ENCODE results near the gene WBP1L. TPM values are rescaled to one million over a fixed set of nuclear protein-coding genes. Genes with fewer than 3 reads are reported as not detected.

The WBP1L gene
- polyA plus RNA-seq, 5 donors: 37.6 to 46.4 (median 40.9) TPM

DNA sequence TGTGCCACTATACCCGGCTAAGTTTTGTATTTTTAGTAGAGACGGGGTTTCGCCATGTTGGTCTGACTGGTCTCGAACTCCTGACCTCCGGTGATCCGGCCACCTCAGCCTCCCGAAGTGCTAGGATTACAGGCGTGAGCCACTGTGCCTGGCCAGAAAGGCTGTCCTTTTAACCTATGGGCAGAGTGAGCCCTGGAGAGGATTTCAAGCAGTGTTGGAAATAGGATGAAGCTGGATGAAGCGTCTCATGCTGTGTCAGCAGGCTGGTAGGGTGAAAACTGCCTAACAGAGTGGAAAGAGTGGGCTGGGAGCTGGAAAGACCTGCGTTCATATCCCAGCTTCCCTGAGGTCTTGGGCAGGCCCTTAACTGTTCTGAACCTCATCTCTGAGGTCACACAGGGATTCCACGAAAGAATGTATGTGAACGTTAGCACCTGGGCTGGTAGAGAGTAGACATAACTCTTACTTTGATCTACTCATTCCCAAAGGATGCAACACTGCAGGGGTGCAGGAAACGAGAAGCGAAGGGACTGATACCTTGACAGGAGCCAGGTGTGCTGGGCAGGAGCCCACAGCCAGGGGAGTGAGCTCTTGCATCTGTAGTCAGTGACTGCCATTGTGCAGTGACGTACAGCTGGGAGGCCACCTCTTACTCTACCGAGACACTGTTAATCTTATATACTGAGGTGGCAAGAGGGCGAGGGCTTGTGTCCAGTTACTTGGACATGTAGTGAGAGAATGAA lies 34.1 kb downstream of the WBP1L start:
- DNase-seq: no peak

DNA sequence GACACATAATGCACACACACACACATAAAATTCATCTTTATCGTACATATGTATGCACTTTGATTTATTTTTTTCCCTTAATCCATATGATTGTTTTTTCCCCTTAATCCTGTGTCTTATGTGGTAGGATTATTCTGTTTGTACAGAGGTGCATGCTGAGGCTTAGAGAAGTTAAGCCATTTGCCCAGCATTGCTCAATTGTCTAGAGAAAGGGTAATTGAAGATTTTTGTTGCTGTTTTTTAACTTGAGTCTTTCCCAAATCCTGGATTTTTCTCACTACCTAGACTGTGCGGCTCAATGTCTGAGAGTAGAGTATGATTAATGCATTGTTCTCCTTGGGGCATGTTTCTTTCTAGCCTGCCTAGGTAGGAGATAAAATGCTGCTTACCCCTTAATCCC lies 35.0 kb downstream of the WBP1L start:
- no peak for DNase-seq

DNA sequence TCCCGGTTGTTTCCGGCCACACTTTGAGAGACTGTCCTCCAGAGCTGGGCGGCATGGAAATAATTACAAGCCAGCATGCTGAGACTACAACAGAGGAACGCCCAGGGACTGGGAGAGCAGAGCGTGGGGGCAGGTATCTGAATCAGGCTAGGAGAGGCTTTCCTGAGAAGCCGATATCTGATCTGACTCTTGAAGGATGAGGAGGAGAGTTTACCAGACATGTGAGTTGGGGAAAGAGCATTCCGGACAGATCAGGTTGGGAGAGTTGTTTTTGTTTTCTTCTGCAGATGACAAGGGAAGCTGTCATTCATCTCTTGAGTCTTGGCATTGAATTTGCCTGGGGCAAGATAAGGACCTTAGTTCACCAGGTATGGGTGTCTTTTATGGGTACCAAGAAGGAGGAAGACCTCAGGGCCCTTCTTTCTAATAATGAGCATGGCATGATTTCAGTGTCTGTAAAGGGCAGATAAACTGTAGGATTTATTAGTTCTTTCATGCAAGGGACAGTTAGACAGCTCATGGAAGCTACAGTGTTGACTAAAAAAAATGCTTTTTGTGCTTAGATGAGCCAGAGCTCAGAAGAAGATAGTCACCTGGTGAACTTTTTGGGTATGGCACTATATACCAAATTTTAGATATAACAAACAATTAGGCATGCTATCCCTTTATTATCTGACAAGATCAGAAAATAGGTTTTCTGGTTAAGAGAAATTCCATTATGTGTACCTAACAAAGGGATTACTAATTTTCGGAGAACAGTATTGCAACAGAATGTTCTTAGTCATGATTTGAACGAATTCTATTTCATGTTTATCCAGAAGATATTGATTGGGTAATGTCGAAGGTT lies 36.2 kb downstream of the WBP1L start:
- no peak for DNase-seq

DNA sequence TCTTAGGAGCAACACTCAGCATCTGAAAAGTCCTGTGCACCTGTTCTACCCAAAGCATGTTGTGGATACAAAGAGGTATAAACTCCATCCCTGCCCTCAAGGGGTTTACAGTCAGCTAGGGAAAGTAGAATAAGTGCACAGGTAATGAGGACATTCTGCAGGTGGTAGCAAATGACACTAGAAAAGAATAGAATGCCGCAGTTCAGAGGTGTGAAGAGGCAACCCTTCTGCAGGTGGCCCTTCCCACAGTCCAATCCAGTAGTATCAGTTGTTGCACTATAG lies 36.7 kb downstream of the WBP1L start:
- DNase-seq: no peak

DNA sequence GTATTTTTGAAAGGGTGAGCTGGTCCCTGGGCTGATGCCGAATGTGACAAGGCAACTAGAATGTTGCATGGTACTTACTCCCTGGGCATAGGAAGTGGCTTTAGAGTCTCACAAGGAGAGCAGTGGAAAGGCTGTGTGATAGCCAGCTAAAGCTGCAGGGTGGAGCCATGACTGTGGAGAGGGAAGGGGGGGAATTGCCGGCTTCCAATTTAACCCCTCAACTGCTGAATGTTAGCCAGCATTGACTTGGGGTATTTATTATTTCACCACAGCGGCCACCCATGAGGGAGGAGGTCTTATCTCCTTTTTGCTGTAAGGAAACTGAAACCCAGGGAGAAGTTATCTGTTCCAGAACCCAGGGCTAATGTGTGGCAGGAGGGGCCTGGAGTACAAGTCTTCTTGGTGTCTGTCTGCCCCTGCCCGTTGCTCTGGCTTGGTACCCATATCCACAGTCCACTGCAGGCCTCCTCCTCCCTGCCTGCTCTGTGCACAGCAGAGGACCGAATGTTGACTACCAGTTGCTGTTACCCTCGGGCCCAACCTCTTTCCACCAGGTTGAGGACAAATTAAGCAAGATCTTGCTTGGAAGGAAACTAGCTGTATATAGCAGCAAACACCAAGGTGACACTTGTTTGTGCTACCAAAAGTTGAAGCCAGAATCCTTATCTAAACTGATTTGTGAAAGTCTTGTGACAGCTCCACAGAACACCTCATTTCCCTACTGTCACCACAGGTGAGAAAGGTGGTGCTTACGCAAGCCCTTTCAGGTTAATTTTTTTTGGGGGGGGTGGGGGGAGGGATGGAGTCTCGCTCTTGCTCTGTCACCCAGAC lies 37.6 kb downstream of the WBP1L start:
- DNase-seq: no peak

DNA sequence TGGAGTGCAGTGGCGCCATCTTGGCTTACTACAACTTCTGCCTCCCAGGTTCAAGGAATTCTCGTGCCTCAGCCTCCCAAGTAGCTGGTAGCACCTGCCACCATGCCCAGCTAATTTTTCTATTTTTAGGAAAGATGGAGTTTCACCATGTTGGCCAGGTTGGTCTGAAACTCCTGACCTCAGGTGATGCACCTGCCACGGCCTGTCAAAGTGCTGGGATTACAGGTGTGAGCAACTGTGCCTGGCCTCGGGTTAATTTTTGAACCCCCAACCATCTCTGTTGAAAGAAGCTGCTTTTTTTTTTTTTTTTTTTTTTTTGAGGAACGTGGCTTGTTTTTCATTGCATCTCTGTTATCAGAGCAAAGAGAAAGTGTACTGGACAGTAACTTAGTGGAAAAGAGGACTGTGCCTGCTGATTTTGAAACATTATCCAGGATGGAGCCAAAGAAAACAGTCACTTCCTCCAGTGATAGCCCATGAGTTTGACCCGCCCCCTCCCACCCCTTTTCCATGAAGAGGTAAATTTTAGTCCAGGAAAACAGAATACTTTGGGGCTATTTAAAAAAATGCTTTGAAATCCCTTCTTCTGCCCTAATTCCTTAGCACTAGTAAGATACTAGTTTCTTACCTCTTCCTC lies 38.3 kb downstream of the WBP1L start:
- DNase-seq: no peak

DNA sequence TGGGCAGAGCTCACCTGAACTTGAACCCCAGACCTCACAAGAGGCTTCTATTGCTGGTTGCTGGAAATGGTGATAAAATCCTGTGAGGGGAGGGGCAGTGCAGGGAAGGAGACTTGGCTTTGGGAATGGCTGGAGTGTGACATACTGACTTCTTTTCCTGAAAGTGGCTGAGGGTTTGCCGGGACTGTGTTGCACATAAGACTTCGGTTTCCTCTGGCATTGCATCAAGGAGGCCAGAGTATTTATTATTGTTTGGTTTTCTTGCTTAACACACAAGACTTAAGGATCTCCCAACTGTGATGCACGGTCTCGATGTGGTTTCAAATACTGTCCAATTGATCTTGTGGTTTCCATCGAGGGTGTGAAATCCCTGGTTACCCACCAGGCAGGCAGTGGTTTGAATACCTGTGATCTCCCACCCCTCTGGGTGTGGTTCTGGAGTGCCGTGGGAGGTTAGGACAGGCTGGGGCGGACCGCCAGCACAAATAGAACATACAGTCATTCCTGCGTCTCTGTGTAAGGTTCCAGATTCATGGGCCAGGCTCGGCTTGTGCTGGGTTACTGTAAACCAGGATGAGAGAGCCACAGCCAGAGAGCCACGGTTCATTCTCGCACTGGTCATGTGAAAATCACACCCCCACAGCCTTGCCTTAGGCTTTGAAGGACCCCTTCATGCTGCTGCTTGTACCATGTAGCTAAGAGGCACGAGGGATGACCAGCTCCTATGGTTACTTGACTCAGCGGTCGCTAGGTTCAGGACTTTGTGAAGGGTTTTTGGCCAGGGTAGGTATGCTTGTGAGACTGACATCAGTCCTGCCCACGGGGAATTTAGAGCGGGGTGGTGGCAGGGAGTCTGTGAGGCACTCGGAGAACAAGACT lies 39.2 kb downstream of the WBP1L start:
- peak in 1 of 2 donors; percentile 55 for DNase-seq

DNA sequence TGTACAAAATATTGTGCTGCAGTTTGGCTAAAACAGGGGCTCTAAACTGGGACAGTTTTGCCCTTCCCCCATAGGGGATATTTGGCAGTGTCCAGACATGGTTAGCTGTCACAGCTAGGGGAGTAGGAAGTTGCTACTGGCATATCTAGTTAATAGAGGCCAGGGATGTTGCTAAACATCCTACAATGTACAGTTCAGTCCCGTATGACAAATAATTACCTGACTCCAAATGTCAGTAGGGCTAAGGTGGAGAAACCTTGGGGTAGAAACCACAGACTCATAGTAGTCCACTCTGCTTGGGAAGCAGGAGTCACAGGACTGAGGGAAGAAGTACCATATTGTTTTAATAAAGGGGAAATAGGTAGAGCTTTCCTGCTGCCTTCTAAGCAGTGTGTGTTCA lies 39.8 kb downstream of the WBP1L start:
- no peak for DNase-seq

DNA sequence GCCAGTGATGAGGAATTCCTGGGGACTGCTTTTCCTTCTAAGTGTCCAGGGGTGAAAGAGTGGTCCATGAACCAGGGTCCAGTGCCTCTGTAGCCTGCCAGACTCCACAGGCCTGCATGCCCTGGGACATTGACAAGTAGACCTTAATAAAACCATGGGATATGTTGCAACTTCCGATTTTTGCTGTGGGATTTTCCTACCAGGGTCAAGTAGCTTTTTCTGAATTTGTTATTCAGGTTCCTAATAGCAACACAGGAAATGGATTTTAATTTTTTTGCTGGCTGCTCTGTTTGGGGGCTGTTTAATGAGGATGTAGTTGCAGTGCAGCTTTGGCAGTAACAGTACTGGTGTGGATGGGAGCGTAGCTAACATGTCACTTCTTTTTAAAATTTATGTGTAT lies 42.1 kb downstream of the WBP1L start:
- DNase-seq: peak; percentile 64 to 80

DNA sequence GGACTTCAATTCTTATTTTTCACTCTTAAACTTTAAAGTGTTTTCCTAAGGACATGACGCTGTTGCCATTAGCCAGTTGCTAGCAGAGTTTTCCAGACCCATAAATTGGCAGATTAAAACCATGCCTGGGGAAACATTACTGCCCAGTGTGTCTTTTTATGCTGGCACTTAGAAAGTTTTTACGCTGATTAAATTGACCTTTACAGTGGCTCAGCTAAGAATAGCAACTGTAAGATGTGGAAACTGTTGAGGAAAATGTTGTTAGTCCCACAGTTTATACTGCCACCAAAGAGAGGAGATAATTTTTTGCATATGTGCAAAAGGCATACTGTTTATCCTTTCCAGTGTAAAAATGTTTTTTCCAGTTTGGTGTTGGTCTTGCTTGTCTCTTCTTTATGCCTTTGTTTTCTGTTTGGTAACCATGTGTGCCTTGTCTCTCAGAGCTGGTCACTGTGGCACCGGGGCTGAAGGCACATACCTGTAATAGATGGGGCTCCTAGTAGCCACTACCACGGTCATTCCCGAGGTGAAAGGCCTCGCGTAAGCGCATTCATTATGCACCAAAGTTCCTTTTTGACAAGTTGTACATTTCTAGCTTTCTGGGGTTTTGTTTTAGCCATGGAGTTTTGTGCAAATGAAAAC lies 48.1 kb downstream of the WBP1L start:
- no peak for DNase-seq

DNA sequence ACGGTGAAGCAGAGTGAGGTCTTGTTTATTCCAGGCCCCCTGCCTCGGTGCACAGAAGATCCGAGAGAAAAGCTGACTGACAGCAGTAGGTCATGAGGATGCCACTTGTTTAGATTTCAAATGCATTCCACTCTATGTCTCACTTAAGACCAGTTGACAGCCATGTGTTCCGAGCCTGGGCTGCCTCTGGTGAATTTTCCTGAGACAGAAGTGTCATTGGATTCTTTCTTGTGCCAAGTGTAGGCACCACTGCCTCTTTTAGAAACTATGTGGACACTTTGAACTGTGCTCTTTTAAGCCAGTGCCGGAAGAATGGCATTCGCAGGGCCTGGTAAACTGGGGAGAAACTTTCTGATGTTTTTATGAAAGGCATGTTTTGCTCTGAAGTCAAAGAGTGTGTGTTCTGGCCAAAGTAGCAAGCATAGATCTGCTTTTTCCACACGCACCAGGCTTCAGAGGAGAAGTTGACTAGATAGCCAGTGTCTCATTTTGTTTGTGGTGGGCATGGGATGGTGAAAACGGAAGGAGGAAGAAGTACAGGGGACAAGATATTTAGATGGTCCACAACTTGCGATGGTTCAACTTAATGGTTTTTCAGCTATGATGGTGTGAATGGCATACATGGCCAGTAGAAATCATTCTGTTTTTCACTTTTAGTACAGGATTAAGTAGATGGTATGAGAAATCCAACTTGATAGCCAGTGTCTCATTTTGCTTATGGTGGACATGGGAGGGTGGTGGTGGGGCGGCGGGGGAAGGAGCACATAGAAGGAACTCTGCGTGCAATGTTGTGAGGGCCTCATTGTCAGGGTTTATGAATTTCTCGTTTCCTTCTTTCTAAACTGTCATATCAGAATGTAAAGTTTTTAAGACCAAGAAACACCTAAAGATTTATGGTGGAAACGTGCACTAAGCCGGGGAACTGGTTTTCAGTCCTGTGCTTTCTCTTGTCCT lies 52.0 kb downstream of the WBP1L start:
- DNase-seq: no peak

DNA sequence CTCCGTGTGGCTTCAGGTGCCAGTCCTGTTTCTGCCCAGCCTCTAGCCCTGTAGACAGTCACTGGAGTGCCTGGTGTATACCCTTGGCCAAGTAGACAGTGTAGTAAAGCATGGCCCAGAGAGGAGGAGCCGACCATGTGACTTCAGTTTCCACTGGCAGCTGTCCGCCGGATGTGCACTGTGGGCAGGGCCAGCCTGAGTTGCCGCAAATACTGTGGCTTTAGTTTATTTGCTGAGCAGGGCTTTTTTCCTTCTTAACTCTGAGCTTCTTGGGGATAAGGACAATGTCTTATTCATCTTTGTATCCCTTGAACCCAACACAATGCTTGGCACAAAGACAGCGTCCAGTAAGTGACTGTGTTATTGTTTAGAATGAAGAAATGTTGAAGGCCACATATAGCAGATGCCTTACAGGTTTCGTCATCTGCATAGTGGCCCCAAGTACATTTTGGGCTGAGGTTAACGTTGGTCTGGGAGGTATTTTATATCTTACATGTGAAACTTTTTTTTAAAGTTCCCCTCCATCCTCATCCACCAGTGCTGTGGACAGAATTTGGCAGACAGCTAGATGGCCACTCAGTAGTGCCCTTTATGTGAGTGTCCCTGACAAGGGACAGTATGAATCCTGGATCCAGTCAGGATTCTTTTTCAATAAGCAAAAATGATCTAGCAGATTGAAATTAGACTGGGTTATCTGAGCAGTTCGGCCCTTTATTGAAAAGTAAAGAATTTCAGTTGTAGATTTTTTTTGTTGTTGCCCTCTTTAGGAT lies 52.8 kb downstream of the WBP1L start:
- DNase-seq: peak; percentile 72 to 85

DNA sequence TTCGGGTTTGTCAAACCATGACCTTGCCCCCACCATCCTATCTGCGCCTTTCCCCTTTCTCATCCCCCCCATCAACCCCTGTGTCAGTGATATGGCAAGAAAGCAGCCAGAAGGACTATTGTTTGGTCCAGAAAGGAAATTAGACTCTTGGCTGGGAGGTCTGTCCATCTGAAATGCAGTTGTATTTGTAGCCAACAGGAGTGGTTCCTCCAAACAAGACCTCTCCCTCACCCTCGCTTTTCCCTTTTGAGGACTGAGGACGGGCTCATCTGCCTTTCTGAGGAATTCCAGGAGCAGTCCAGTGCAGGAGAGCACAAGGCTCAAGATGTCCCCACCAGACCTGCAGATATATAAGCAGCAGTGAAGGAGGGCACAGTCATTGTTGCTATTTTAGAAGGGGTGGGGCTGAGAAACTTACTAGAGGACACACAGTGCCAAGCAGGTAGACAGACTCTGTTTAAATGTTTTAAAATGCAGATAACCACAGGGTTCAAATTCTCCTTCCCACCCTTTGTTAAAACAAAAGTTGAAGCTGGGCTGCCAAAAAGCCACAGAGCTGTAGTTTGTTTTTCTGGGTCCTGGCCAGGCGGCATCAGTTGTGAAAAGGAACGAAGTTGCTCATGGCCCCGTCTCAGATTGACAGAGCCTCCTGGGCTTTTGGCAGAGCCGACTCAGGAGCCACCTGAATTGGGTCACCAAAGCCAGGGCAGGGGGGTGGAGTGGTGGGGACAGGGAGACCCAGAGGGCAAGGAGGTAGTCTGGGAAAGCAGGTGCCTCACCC lies 56.1 kb downstream of the WBP1L start:
- DNase-seq: no peak

DNA sequence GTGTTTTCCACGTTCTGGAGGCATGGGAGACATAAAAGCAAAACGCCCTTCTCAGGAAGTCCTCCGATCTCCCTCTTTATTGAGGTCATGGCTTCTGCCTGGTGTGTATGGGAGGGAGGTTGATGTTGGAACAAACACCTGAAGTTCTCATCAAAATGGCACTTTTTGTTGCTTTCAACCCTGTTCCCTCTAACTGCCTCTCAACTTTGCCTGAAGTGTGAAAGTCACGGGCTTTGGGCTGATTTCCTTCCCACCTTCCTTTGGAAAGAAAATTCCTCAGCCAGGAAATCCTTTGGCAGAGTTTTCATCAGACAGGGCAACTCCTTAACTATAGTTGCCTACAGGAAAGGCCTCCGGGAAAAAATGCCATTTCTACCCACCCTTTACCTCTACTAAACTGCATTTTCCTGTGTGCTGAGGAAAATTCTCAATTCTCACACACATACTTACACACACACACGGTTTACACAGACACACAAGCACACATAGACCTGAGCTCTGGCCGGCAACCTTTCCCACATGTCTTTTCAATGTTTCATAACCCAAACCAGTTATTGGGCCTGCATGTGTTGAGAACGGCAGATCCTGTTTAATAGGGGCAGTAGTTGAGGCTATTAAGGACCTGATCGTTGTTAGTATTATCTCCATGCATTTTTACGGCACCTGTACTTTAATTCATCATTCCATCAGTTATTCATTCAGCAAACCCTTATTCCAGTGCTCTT lies 57.0 kb downstream of the WBP1L start:
- DNase-seq: no peak

DNA sequence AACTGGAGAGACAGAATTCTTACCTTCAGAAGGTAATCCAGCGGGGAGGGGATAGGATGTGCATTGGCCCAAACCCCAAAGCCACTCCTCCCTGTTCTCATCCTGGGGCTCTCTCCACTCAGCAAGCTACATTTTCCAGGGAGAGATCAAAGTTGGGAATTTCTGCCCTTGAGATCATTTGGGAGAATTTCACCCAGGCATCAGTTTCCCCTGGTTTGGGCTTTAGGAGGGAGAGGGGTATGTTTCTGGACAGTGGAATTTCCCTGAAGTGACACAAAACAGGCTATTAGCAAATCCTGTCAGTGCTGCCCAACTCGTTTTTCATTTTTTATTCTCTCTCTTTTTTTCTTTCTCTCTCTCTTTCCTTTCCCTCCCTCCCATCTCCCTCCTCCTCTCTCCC lies 57.7 kb downstream of the WBP1L start:
- DNase-seq: no peak

DNA sequence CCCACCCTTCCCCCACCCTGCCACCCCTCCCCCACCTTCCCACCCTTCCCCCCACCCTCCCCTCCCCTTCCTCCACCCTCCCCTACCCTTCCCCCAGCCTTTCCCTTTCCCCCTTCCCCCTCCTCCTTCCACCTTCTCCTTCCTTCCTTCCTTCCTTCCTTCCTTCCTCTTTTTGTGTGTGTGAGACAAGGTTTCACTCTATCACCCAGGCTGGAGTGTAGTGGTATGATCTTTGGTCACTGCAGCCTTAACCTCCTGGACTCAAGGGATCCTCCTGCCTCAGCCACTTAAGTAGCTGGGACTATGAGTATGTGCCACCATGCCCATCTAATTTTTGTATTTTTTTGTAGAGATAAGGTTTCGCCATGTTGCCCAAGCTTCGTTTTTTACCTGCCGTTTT lies 58.2 kb downstream of the WBP1L start:
- no peak for DNase-seq
